ENCODE measurements around the gene JAKMIP3.

DNA sequence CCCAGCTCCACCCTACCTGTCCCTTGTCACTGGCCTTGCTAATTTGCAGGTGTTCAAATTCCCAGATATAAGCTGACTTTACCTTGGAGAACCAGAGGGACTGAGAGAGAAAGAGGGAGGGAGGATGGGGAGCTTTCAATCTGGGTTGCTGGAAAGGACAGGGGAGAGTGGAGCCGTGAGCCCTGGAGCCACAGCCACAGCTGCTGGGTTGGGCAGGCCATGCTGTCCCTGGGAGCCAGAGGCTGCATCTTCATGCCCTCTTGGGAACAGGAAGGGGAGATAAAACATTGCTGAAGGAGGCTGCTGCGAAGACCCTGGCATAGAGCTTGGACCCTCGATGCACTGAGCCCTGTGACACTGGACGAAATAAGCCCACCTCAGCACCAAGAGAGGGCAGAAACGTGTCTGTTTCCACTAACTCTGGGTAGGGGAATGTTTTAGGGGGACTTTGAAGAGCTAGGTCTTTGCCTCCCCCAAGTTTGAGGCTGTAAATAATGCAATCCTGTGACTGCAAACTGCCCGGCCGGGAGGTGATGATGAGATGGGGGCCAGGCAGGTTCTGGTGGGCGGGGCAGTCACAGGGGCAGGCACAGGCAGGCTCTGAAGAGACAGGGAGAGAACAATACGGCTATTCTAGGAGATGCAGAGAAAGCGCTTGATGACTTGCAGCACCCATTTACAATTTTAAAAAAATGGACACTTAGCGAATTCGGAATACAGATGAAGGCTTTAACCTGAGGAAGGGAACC, 5.8 kb upstream of the JAKMIP3 start:
- no peak for TF ChIP-seq OSR1 (CRISPR knock-in tag; IDR thresholded peaks at IDR 0.05)
- no peak for TF ChIP-seq GLIS3 (CRISPR knock-in tag; IDR thresholded peaks at IDR 0.05)
- TF ChIP-seq ZFP3 (CRISPR knock-in tag; IDR thresholded peaks at IDR 0.05), result no peak
- TF ChIP-seq ESRRG (CRISPR knock-in tag; IDR thresholded peaks at IDR 0.05), result no peak
- TF ChIP-seq ZC3H10 (CRISPR knock-in tag; IDR thresholded peaks at IDR 0.05), result no peak
- TF ChIP-seq, protein P1, sequence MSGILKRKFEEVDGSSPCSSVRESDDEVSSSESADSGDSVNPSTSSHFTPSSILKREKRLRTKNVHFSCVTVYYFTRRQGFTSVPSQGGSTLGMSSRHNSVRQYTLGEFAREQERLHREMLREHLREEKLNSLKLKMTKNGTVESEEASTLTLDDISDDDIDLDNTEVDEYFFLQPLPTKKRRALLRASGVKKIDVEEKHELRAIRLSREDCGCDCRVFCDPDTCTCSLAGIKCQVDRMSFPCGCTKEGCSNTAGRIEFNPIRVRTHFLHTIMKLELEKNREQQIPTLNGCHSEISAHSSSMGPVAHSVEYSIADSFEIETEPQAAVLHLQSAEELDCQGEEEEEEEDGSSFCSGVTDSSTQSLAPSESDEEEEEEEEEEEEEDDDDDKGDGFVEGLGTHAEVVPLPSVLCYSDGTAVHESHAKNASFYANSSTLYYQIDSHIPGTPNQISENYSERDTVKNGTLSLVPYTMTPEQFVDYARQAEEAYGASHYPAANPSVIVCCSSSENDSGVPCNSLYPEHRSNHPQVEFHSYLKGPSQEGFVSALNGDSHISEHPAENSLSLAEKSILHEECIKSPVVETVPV (CRISPR knock-in tag; IDR thresholded peaks at IDR 0.05), result no peak
- no peak for TF ChIP-seq BACH2 (CRISPR knock-in tag; IDR thresholded peaks at IDR 0.05; ENCODE audit: borderline replicate concordance)
- TF ChIP-seq, protein P2, sequence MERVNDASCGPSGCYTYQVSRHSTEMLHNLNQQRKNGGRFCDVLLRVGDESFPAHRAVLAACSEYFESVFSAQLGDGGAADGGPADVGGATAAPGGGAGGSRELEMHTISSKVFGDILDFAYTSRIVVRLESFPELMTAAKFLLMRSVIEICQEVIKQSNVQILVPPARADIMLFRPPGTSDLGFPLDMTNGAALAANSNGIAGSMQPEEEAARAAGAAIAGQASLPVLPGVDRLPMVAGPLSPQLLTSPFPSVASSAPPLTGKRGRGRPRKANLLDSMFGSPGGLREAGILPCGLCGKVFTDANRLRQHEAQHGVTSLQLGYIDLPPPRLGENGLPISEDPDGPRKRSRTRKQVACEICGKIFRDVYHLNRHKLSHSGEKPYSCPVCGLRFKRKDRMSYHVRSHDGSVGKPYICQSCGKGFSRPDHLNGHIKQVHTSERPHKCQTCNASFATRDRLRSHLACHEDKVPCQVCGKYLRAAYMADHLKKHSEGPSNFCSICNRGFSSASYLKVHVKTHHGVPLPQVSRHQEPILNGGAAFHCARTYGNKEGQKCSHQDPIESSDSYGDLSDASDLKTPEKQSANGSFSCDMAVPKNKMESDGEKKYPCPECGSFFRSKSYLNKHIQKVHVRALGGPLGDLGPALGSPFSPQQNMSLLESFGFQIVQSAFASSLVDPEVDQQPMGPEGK (CRISPR knock-in tag; IDR thresholded peaks at IDR 0.05; ENCODE audit: borderline replicate concordance), result no peak

Data from SK-N-SH treated with all-trans-retinoic acid at 6 μM for 48 hours (cell line).